Measurements from ENCODE around the gene TAAR9. TPM values are rescaled to one million over a fixed set of nuclear protein-coding genes. Genes with fewer than 3 reads are reported as not detected.
A peak's percentile ranks its signal among the peaks of the same experiment; 100 is the strongest.
"Not testable (repeated sequence)": the region's sequence is repeated elsewhere in the genome, so short reads cannot be mapped to it uniquely, and the experiment has no call there.

The TAAR9 gene
- total RNA-seq, 1 donor from 2014 or later: not detected

GRCh38 chr6:132530293-132530974, 7.6 kb upstream of the TAAR9 start:
- no peaks in the 10 kb centered on the region for H3K36me3 Mint-ChIP-seq (ENCODE audit: low read depth)
- DNase-seq: peak; percentile 90
- peaks cover 23% of the 10 kb centered on the region for H3K27me3 Mint-ChIP-seq
- H3K9me3 Mint-ChIP-seq: no peaks in the 10 kb centered on the region
- intact Hi-C loops (cut with micrococcal nuclease): loop anchor here (5.0 to 10.0 kb wide), 3 partner anchors 134 to 1022 kb away; no protein-coding TSS in a partner anchor
- H3K4me1 Mint-ChIP-seq: no peaks in the 10 kb centered on the region
- no peak overlapping the region for H3K4me3 Mint-ChIP-seq
- no peak overlapping the region for H3K27ac Mint-ChIP-seq

- not testable (repeated sequence) for H3K27ac Mint-ChIP-seq; H3K36me3 Mint-ChIP-seq (ENCODE audit: low read depth)
These were observed 3.5 kb upstream of the TAAR9 start for GRCh38 chr6:132534546-132534945.

GRCh38 chr6:132537145-132537544, 932 bp upstream of the TAAR9 start:
- Mint-ChIP-seq H3K4me1 (no peaks in the 10 kb centered on the region), H3K4me3 (no peak overlapping the region), H3K27ac (no peak overlapping the region), H3K9me3 (no peaks in the 10 kb centered on the region), H3K36me3 (ENCODE audit: low read depth) (no peaks in the 10 kb centered on the region), H3K27me3 (peaks cover 41% of the 10 kb centered on the region)
- DNase-seq: no peak
- intact Hi-C loops (cut with micrococcal nuclease): loop anchor here (10.0 kb wide), 1 partner anchor 128 kb away; no protein-coding TSS in a partner anchor

More at GRCh38 chr6:132534546-132534945, 3.5 kb upstream of the TAAR9 start:
- H3K9me3 Mint-ChIP-seq, H3K4me3 Mint-ChIP-seq, DNase-seq, H3K4me1 Mint-ChIP-seq: not testable (repeated sequence)
- peaks cover 33% of the 10 kb centered on the region for H3K27me3 Mint-ChIP-seq
- intact Hi-C loops (cut with micrococcal nuclease): loop anchor here (5.0 to 10.0 kb wide), 3 partner anchors 130 to 1018 kb away; no protein-coding TSS in a partner anchor

DNA sequence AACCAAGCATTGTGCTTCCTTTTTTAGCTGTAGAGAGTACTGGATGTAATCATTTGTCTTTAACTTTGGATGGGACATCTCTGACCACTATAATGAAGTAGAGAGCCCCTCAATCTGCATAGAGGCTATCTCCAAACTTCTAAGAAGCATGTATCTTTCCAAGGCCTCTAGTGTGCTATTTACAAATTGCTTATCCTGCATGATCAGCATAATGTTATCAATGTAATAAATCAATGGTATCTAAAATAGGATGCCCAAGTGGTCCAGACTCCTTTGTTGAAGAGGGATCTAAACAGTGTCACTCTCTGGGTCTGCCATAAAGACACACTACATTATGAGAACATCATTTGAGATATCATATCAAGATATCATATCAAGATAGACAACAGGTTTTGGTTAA, 6.7 kb downstream of the TAAR9 start:
- H3K9me3 Mint-ChIP-seq: no peaks in the 10 kb centered on the region
- intact Hi-C loops (cut with micrococcal nuclease): no loop called here

DNA sequence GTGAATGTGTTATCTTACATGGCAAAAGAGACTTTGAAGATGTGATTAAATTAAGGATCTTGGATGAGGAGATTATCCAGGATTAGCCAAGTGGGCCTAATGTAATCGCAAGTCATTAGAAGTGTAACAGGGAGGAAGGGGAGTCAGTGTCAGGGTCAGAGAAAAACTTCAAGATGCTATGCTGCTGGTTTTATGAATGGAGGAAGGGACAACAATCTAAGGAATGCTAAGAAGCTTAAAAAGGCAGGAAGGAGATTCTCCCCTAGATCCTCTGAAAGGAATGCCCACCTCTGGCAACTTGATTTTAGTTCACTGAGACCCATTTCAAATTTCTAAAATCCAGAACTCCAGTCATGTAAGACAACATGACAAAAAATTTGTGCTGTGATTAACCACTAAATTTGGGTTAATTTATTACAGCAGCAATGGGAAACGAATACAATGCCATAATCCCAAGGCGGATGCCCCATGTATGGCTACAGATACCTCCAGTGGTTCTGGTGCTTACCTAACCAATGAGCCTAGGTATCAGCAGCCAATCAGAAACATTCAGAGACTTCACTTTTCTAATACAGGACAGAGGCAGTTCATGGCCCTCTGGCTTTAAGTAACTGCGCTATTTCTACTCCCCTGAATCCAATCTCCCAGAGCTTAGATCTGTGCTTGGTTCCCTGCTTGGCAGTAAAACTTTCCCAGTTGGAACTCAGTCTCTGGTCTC, 10.8 kb downstream of the TAAR9 start:
- Mint-ChIP-seq H3K9me3 (no peaks in the 10 kb centered on the region), H3K4me3 (no peak overlapping the region), H3K27ac (no peak overlapping the region), H3K4me1 (no peaks in the 10 kb centered on the region), H3K36me3 (ENCODE audit: low read depth) (no peaks in the 10 kb centered on the region), H3K27me3 (peaks cover 12% of the 10 kb centered on the region)
- no peak for DNase-seq
- intact Hi-C loops (cut with micrococcal nuclease): no loop called here

More for the DNA sequence above, 6.7 kb downstream of the TAAR9 start:
- no peak overlapping the region for H3K4me3 Mint-ChIP-seq
- peaks cover 16% of the 10 kb centered on the region for H3K27me3 Mint-ChIP-seq
- H3K27ac Mint-ChIP-seq: no peak overlapping the region
- no peak for DNase-seq
- H3K4me1 Mint-ChIP-seq: no peaks in the 10 kb centered on the region
- no peaks in the 10 kb centered on the region for H3K36me3 Mint-ChIP-seq (ENCODE audit: low read depth)

DNA sequence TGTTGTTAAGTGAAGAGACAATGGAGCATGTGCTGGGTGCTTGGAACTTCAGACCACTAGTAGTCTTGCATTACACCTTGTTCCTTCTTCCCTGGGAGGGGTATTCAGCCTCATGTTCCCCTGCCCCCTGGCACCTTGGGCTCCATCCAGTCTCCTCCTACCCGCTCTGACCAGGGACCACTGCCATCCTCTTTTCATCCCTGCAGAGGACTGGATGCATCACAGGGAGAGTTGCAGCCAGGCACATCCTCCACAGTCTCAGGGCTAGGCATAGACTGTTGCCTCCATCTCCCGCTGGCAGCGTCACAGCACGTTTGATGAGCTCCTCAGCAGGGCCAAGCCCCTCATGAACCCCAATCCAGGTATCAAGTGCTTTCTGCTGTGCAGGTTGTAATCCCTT, 13.1 kb downstream of the TAAR9 start:
- H3K4me1 Mint-ChIP-seq: no peaks in the 10 kb centered on the region
- H3K36me3 Mint-ChIP-seq (ENCODE audit: low read depth): no peaks in the 10 kb centered on the region
- H3K4me3 Mint-ChIP-seq: no peak overlapping the region
- no peaks in the 10 kb centered on the region for H3K9me3 Mint-ChIP-seq
- peaks cover 18% of the 10 kb centered on the region for H3K27me3 Mint-ChIP-seq
- intact Hi-C loops (cut with micrococcal nuclease): no loop called here
- no peak overlapping the region for H3K27ac Mint-ChIP-seq
- DNase-seq: no peak

- H3K4me1 Mint-ChIP-seq: no peaks in the 10 kb centered on the region
- DNase-seq: no peak
- no peak within 1 kb of the TSS for H3K27ac Mint-ChIP-seq
- intact Hi-C loops (cut with micrococcal nuclease): no loop called here
- H3K4me3 Mint-ChIP-seq: no peak within 1 kb of the TSS
- H3K9me3 Mint-ChIP-seq: no peaks in the 10 kb centered on the region
- peaks cover 22% of the 10 kb centered on the region for H3K27me3 Mint-ChIP-seq
- H3K36me3 Mint-ChIP-seq (ENCODE audit: low read depth): no peaks in the 10 kb centered on the region
These were observed 14.3 kb downstream of the TAAR9 start, which contains the start of gene TAAR8 for GRCh38 chr6:132552372-132552771. TAAR8 (plus strand) TSS chr6:132552672; CDS start chr6:132552693, 21 bp downstream.

DNA sequence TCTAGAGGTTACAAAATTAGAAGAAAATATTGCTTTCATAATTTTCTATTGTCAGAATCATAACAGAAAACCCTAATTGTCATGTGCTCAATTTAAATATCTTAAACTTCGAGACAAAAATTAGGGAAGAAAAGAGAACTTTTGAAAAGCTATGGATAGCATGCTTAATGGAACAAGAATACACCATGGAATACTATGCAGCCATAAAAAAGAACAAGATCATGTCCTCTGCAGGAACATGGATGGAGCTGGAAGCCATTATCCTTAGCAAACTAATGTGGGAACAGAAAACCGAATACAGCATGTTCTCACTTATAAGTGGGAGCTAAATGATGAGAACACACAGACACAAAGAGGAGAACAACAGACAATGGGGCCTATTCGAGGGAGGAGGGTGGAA, 22.0 kb downstream of the TAAR9 start:
- H3K36me3 Mint-ChIP-seq (ENCODE audit: low read depth); intact Hi-C loops (cut with micrococcal nuclease); H3K4me1 Mint-ChIP-seq; H3K4me3 Mint-ChIP-seq; H3K27ac Mint-ChIP-seq; DNase-seq; H3K9me3 Mint-ChIP-seq: not testable (repeated sequence)
- peaks cover 17% of the 10 kb centered on the region for H3K27me3 Mint-ChIP-seq

DNA sequence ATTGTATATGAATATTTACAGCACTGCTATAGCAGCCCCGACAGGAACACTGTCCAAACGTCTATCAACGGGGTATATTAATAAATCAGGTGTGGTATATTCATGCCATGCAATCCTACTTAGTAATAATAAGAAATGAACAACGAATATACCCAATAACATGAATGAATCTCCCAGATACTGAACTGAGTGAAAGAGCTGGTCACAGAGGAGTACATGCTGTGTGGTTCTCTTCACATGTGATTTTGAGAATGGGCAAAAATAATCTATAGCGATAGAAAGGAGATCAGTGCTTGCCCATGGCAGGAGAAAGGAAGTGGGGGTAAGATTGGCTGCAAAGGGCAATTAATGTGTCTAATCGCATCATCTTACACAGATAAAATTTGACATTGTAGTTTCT, 28.3 kb downstream of the TAAR9 start:
- peaks cover 9% of the 10 kb centered on the region for H3K27me3 Mint-ChIP-seq
- no peak overlapping the region for H3K27ac Mint-ChIP-seq
- intact Hi-C loops (cut with micrococcal nuclease): no loop called here
- H3K36me3 Mint-ChIP-seq (ENCODE audit: low read depth): no peaks in the 10 kb centered on the region
- no peaks in the 10 kb centered on the region for H3K4me1 Mint-ChIP-seq
- H3K9me3 Mint-ChIP-seq: no peaks in the 10 kb centered on the region
- no peak for DNase-seq
- no peak overlapping the region for H3K4me3 Mint-ChIP-seq

DNA sequence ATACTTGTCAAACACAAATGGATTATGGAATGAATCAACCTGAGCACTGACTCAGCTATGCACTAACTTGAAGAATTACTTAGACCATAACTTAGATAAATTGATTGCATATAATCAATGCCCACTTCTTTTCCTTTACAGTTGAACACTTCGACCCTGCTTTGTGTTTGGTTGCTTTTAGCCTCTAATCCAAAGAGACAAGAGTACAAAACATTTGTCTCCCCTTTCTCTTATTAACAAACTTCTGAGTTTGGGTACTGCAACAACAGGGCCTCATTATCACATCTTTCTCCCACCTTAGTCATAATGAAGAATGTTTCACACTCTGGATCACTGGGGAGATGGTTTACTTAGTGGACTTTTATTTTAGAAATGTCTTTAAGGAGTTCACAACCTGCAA, 29.5 kb downstream of the TAAR9 start:
- Mint-ChIP-seq H3K4me1 (no peaks in the 10 kb centered on the region), H3K36me3 (ENCODE audit: low read depth) (no peaks in the 10 kb centered on the region), H3K27me3 (peaks cover 10% of the 10 kb centered on the region), H3K9me3 (no peaks in the 10 kb centered on the region), H3K27ac (no peak overlapping the region), H3K4me3 (no peak overlapping the region)
- no peak for DNase-seq
- intact Hi-C loops (cut with micrococcal nuclease): no loop called here

DNA sequence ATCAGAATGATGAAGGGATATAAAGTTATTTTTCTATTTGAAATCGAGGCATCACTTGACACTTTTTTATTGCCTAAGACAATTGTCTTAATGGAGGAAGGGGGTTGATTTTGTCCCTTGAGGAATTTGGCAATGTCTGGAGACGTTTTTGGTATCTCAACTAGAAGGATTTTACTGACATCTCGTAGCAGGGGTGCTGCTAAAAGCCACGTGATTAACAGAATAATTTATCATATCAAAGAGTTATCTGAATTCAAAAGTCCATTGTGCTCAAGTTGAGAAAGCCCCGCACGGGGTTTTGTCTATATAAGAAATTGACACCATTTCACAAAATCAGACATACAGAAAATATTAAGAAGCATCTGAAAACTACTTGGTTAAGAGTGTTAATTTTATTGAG, 30.5 kb downstream of the TAAR9 start:
- no peak for DNase-seq
- Mint-ChIP-seq H3K27ac (no peak overlapping the region), H3K4me1 (no peaks in the 10 kb centered on the region), H3K27me3 (peaks cover 14% of the 10 kb centered on the region), H3K4me3 (no peak overlapping the region), H3K9me3 (no peaks in the 10 kb centered on the region), H3K36me3 (ENCODE audit: low read depth) (no peaks in the 10 kb centered on the region)
- intact Hi-C loops (cut with micrococcal nuclease): no loop called here

GRCh38 chr6:132569170-132569569, 31.1 kb downstream of the TAAR9 start:
- Mint-ChIP-seq H3K4me1 (no peaks in the 10 kb centered on the region), H3K27me3 (peaks cover 14% of the 10 kb centered on the region), H3K9me3 (no peaks in the 10 kb centered on the region), H3K4me3 (no peak overlapping the region), H3K36me3 (ENCODE audit: low read depth) (no peaks in the 10 kb centered on the region), H3K27ac (no peak overlapping the region)
- no peak for DNase-seq
- intact Hi-C loops (cut with micrococcal nuclease): no loop called here

- no peaks in the 10 kb centered on the region for H3K36me3 Mint-ChIP-seq (ENCODE audit: low read depth)
These were observed 32.2 kb downstream of the TAAR9 start, which contains the start of gene TAAR6 for GRCh38 chr6:132570221-132570777. TAAR6 (plus strand) TSS chr6:132570322; CDS start chr6:132570322, 0 bp downstream.

DNA sequence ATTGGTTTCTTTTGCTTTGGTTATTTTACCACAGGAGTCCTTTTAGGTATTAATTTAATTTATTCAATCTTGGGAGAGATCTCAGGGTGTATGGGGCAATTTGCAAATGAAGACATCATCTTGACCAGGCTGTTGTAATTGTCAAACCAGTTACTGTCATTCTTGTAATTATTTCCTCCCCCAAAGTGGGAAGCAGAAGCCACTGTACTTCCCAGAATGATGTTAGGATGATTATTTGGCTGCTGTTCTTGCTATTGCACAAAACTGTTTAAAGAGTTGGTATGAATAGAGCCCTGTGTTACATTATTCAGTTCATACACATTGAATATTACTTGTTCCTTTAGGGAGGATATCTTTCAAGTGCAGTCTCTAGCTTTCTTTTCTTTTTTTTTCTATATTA, 33.7 kb downstream of the TAAR9 start:
- peaks cover 16% of the 10 kb centered on the region for H3K27me3 Mint-ChIP-seq
- H3K4me1 Mint-ChIP-seq: no peaks in the 10 kb centered on the region
- DNase-seq: no peak
- no peak overlapping the region for H3K27ac Mint-ChIP-seq
- intact Hi-C loops (cut with micrococcal nuclease): no loop called here
- no peaks in the 10 kb centered on the region for H3K36me3 Mint-ChIP-seq (ENCODE audit: low read depth)
- H3K9me3 Mint-ChIP-seq: no peaks in the 10 kb centered on the region
- no peak overlapping the region for H3K4me3 Mint-ChIP-seq

More at GRCh38 chr6:132570221-132570777, 32.2 kb downstream of the TAAR9 start, which contains the start of gene TAAR6:
- intact Hi-C loops (cut with micrococcal nuclease): no loop called here
- H3K9me3 Mint-ChIP-seq: no peaks in the 10 kb centered on the region
- DNase-seq: no peak
- no peak within 1 kb of the TSS for H3K27ac Mint-ChIP-seq
- no peaks in the 10 kb centered on the region for H3K4me1 Mint-ChIP-seq
- no peak within 1 kb of the TSS for H3K4me3 Mint-ChIP-seq
- H3K27me3 Mint-ChIP-seq: peaks cover 14% of the 10 kb centered on the region
